Activated CD4-positive, alpha-beta T cell treated with anti-CD3 and anti-CD28 coated beads, Interleukin-2, amount 50 U/mL, for 16 hours (primary cell): ENCODE data around the gene ZNF724.

Source experiments
- DNase-seq: peaks from one replicate; pipeline ENCODE4 v3.0.0-alpha.2; 2020

Gene ZNF724

GRCh38 chr19:23222998-23223652, 27.1 kb downstream of the ZNF724 start:
- DNase-seq = no peak

DNA sequence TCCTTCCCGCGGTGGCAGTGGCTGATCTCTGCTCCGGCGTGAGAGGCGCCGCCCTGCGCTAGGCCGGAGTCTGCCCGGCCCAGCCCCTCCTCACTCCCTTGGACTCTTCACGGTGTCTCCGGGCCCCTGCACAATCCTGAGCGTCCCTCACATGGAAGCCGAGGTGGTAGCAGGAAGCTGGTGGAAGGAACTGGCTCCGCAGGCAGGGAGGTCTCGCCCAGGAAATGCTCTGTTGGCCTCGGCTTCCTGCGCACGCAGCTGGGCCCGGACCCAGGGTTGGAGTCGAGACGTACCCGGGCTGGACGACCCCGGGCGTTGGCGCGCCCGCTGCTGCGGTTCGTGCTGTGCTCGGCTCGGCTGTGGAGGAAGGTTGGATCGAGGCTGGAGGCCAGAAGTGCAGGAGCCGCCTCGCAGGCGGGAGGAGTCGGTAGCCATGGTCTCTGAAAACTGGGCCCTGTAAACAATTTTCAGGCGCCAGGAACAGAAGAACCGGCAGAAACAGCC, 46.3 kb downstream of the ZNF724 start:
- DNase-seq = no peak

DNA sequence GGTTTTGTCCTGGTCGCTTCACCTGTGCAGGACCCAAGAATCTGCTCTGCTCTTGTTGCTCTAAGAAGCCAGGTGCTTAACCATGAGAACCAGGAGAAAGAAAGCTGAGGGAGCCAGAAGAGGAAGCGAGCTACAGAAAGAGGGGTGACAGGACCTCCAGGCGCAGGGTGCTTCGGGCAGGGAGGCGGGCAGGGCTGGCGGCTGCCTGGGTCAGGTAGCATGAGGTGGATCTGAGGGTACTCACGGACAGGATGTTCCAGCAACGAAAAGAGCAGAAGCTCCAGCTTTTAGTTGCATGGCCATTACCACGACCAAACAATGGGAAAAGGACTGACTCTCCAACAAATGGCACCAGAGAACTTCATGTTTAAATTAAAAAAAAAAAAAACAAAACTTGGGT, 59.9 kb downstream of the ZNF724 start:
- DNase-seq = no peak

GRCh38 chr19:23183251-23183650, 66.9 kb downstream of the ZNF724 start:
- DNase-seq = no peak
